Progenitor cell of endocrine pancreas (in vitro differentiated cells): ENCODE results near the gene NPC1. TPM values are rescaled to one million over a fixed set of nuclear protein-coding genes. Genes with fewer than 3 reads are reported as not detected.

Source experiments
- DNase-seq: peaks from one replicate; pipeline ENCODE4 v3.0.0; 2021; ENCODE audit warnings: low spot score; ENCODE audit not compliant: unreplicated experiment
- H3K27ac Mint-ChIP-seq: 2 replicates; pipeline ENCODE4 v1.8.0; 2021; ENCODE audit warnings: mild to moderate bottlenecking, moderate library complexity, mixed read lengths
- H3K27me3 Mint-ChIP-seq: 2 replicates; pipeline ENCODE4 v1.8.0; 2021; ENCODE audit warnings: mixed read lengths
- H3K36me3 Mint-ChIP-seq: 2 replicates; pipeline ENCODE4 v1.8.0; 2022; ENCODE audit warnings: mixed read lengths; ENCODE audit not compliant: insufficient read depth
- H3K4me1 Mint-ChIP-seq: 2 replicates; pipeline ENCODE4 v1.8.0; 2021; ENCODE audit warnings: low read depth, mixed read lengths
- H3K4me3 Mint-ChIP-seq: 2 replicates; pipeline ENCODE4 v1.8.0; 2021; ENCODE audit warnings: low read depth, mild to moderate bottlenecking, moderate library complexity, mixed read lengths
- H3K9me3 Mint-ChIP-seq: 2 replicates; pipeline ENCODE4 v1.8.0; 2021; ENCODE audit warnings: low read depth, mixed read lengths
- CTCF ChIP-seq: fragments of 200-600 bp; sonication (generic); IDR thresholded peaks from one replicate; pipeline ENCODE4 v1.5.0; 2021; ENCODE audit warnings: antibody characterized with exemption, mild to moderate bottlenecking; ENCODE audit not compliant: unreplicated experiment
- total RNA-seq: library from RNA; stranded (reverse); gene quantifications from 2 replicates; pipeline ENCODE4 v1.2.1, GENCODE V29; 2021

The NPC1 gene
- total RNA-seq, 1 donor from 2014 or later, result 35.1 TPM

- TF ChIP-seq CTCF, result no peak
- no peak overlapping the region for H3K27ac Mint-ChIP-seq
- H3K27me3 Mint-ChIP-seq, result peaks cover 58% of the 10 kb centered on the region
- no peaks in the 10 kb centered on the region for H3K36me3 Mint-ChIP-seq
- H3K4me3 Mint-ChIP-seq, result no peak overlapping the region
- H3K4me1 Mint-ChIP-seq, result peaks cover 8% of the 10 kb centered on the region
- no peak for DNase-seq
- no peaks in the 10 kb centered on the region for H3K9me3 Mint-ChIP-seq
Measured at GRCh38 chr18:23626451-23627279, 40.4 kb upstream of the NPC1 start.

GRCh38 chr18:23623040-23623439 lies 36.7 kb upstream of the NPC1 start:
- Mint-ChIP-seq H3K4me3 (no peak overlapping the region), H3K9me3 (no peaks in the 10 kb centered on the region), H3K27me3 (peaks cover 72% of the 10 kb centered on the region), H3K36me3 (no peaks in the 10 kb centered on the region), H3K4me1 (peaks cover 8% of the 10 kb centered on the region), H3K27ac (no peak overlapping the region)
- no peak for DNase-seq
- no peak for TF ChIP-seq CTCF

- DNase-seq, result peak; percentile 22
- H3K27ac Mint-ChIP-seq, result no peak overlapping the region
- H3K27me3 Mint-ChIP-seq, result peaks cover 46% of the 10 kb centered on the region
Measured at GRCh38 chr18:23619388-23619881, 33.1 kb upstream of the NPC1 start.

GRCh38 chr18:23618862-23619387 lies 32.6 kb upstream of the NPC1 start:
- Mint-ChIP-seq H3K4me3 (peak overlapping the region; percentile 66), H3K9me3 (no peaks in the 10 kb centered on the region), H3K36me3 (no peaks in the 10 kb centered on the region), H3K4me1 (peaks cover 16% of the 10 kb centered on the region), H3K27ac (peak overlapping the region; percentile 86), H3K27me3 (peaks cover 45% of the 10 kb centered on the region)
- TF ChIP-seq CTCF, result peak; percentile 43
- peak; percentile 36 for DNase-seq

More at GRCh38 chr18:23619388-23619881, 33.1 kb upstream of the NPC1 start:
- no peak for TF ChIP-seq CTCF
- Mint-ChIP-seq H3K9me3 (no peaks in the 10 kb centered on the region), H3K4me3 (peak overlapping the region; percentile 66), H3K4me1 (peaks cover 16% of the 10 kb centered on the region), H3K36me3 (no peaks in the 10 kb centered on the region)

GRCh38 chr18:23617412-23618014 lies 31.2 kb upstream of the NPC1 start:
- H3K36me3 Mint-ChIP-seq, result no peaks in the 10 kb centered on the region
- no peak overlapping the region for H3K4me3 Mint-ChIP-seq
- DNase-seq, result no peak
- peaks cover 17% of the 10 kb centered on the region for H3K4me1 Mint-ChIP-seq
- peaks cover 44% of the 10 kb centered on the region for H3K27me3 Mint-ChIP-seq
- no peaks in the 10 kb centered on the region for H3K9me3 Mint-ChIP-seq
- TF ChIP-seq CTCF, result no peak
- H3K27ac Mint-ChIP-seq, result no peak overlapping the region
